Fibroblast of gingiva (primary cell): Measurements from ENCODE around the gene HMCN2.

ENCODE experiments used
- DNase-seq: peaks from one replicate; pipeline ENCODE4 v3.0.0-alpha.2; 2011; ENCODE audit warnings: low read depth

Gene HMCN2

GRCh38 chr9:130308081-130308571 is 42.6 kb downstream of the HMCN2 start:
- DNase-seq, result no peak

- no peak for DNase-seq
Observed at GRCh38 chr9:130309689-130310455, 44.3 kb downstream of the HMCN2 start.

GRCh38 chr9:130310456-130310855 is 44.9 kb downstream of the HMCN2 start:
- DNase-seq, result no peak

GRCh38 chr9:130311003-130311402 is 45.4 kb downstream of the HMCN2 start:
- no peak for DNase-seq

GRCh38 chr9:130311408-130312140 is 46.0 kb downstream of the HMCN2 start:
- no peak for DNase-seq

GRCh38 chr9:130313103-130313858 is 47.7 kb downstream of the HMCN2 start:
- no peak for DNase-seq

GRCh38 chr9:130315446-130316226 is 50.1 kb downstream of the HMCN2 start:
- no peak for DNase-seq

- DNase-seq, result no peak
Observed at GRCh38 chr9:130316430-130316829, 50.9 kb downstream of the HMCN2 start.

- no peak for DNase-seq
Observed at GRCh38 chr9:130319300-130319699, 53.7 kb downstream of the HMCN2 start.

- no peak for DNase-seq
Observed at GRCh38 chr9:130319944-130320712, 54.6 kb downstream of the HMCN2 start.

GRCh38 chr9:130320723-130321481 is 55.3 kb downstream of the HMCN2 start:
- no peak for DNase-seq

- DNase-seq, result no peak
Observed at GRCh38 chr9:130321539-130321938, 56.0 kb downstream of the HMCN2 start.

GRCh38 chr9:130323051-130323745 is 57.6 kb downstream of the HMCN2 start:
- no peak for DNase-seq

- DNase-seq, result no peak
Observed at GRCh38 chr9:130325921-130326320, 60.4 kb downstream of the HMCN2 start.

GRCh38 chr9:130327070-130327780 is 61.7 kb downstream of the HMCN2 start:
- DNase-seq, result no peak

- DNase-seq, result no peak
Observed at GRCh38 chr9:130327781-130328348, 62.3 kb downstream of the HMCN2 start.

- no peak for DNase-seq
Observed at GRCh38 chr9:130328349-130328801, 62.8 kb downstream of the HMCN2 start.

GRCh38 chr9:130329061-130329460 is 63.5 kb downstream of the HMCN2 start:
- no peak for DNase-seq
